A172 (cell line): ENCODE measurements around the gene MASP1. TPM values are rescaled to one million over a fixed set of nuclear protein-coding genes. Genes with fewer than 3 reads are reported as not detected.
"Not testable (repeated sequence)": the region's sequence is repeated elsewhere in the genome, so short reads cannot be mapped to it uniquely, and the experiment has no call there.

Source experiments
- DNase-seq: peaks from one replicate; pipeline ENCODE4 v3.0.0-alpha.2; 2015; ENCODE audit warnings: low spot score
- total RNA-seq: library from RNA; depleted of rRNA; stranded (reverse); fragments of >200 nt; shearing (Covaris generic); gene quantifications from 2 replicates; pipeline ENCODE4 v1.2.3, GENCODE V29; 2014

MASP1 gene
- total RNA-seq, 1 experiment from 2014 or later = not detected

- DNase-seq = peak; percentile 73
Observed at GRCh38 chr3:187227658-187228258, 63.8 kb downstream of the MASP1 start.

GRCh38 chr3:187223799-187224198, 67.7 kb downstream of the MASP1 start:
- peak; percentile 45 for DNase-seq

GRCh38 chr3:187222801-187223200, 68.7 kb downstream of the MASP1 start:
- no peak for DNase-seq

- DNase-seq = no peak
Observed at GRCh38 chr3:187215460-187215859, 76.1 kb downstream of the MASP1 start.

GRCh38 chr3:187213616-187214015, 77.9 kb downstream of the MASP1 start:
- DNase-seq = no peak

GRCh38 chr3:187212705-187213104, 78.8 kb downstream of the MASP1 start:
- no peak for DNase-seq

GRCh38 chr3:187212196-187212545, 79.4 kb downstream of the MASP1 start:
- DNase-seq = no peak

GRCh38 chr3:187211532-187212195, 79.9 kb downstream of the MASP1 start:
- peak; percentile 68 for DNase-seq

- peak; percentile 49 for DNase-seq
Observed at GRCh38 chr3:187210545-187211327, 80.8 kb downstream of the MASP1 start.

GRCh38 chr3:187210091-187210490, 81.4 kb downstream of the MASP1 start:
- no peak for DNase-seq

GRCh38 chr3:187209491-187209890, 82.0 kb downstream of the MASP1 start:
- DNase-seq = no peak

GRCh38 chr3:187208159-187208558, 83.4 kb downstream of the MASP1 start:
- DNase-seq = peak; percentile 82

- DNase-seq = no peak
Observed at GRCh38 chr3:187207624-187208023, 83.9 kb downstream of the MASP1 start.

- no peak for DNase-seq
Observed at GRCh38 chr3:187207062-187207461, 84.5 kb downstream of the MASP1 start.

GRCh38 chr3:187205683-187206082, 85.9 kb downstream of the MASP1 start:
- no peak for DNase-seq

GRCh38 chr3:187199463-187200050, 92.0 kb downstream of the MASP1 start:
- not testable (repeated sequence) for DNase-seq

GRCh38 chr3:187198490-187198889, 93.0 kb downstream of the MASP1 start:
- DNase-seq = no peak

GRCh38 chr3:187197335-187197649, 94.2 kb downstream of the MASP1 start, which contains the start of gene RTP1:
Gene RTP1 (plus strand): TSS chr3:187197486. CDS start chr3:187197516, 30 bp downstream.
- no peak for DNase-seq

- no peak for DNase-seq
Observed at GRCh38 chr3:187196573-187197334, 94.8 kb downstream of the MASP1 start.

GRCh38 chr3:187193181-187193580, 98.4 kb downstream of the MASP1 start:
- no peak for DNase-seq

GRCh38 chr3:187191271-187191670, 100.3 kb downstream of the MASP1 start:
- DNase-seq = no peak

GRCh38 chr3:187188931-187189330, 102.6 kb downstream of the MASP1 start:
- DNase-seq = no peak
